Mammary epithelial cell (primary cell): ENCODE measurements around the gene AACS.

Source experiments
- EZH2 ChIP-seq: IDR thresholded peaks from 2 replicates; pipeline ENCODE4 v1.6.1; 2012; ENCODE audit warnings: low read length, inconsistent platforms, borderline replicate concordance
- TF ChIP-seq, protein P1 (sequence below), 2 donors: IDR thresholded peaks in 1 of 2; conservative IDR thresholded peaks in 1 of 2; 2 replicates each; pipeline ENCODE4 v1.5.1; 2011 to 2012; ENCODE audit warnings: inconsistent platforms in 2 of 2, low read length in 2 of 2, mild to moderate bottlenecking in 2 of 2, control low read depth in 1 of 2, low read depth in 1 of 2; ENCODE audit not compliant: insufficient read depth in 1 of 2; ENCODE audit errors: extremely low read depth in 1 of 2

DNA sequence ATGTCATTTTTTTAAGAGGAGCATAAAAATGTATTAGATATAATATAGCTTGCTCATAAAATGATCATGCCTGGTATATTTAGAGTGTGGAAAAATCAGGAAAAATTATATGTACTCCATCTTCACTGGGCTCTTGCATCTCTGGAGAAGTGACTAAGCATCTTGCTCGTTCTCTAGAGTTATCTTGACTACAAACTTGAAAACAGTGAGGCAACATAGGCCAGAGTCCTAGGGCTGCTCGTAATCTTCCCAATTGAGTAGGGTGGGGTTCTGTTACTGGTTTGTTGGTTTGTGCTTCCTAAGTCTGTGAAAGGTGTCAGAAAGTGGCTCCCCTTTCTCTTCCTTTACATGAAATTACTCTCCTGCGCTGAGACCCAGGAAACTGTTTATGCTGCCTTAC, 46.2 kb downstream of the AACS start:
- TF ChIP-seq, protein P1, sequence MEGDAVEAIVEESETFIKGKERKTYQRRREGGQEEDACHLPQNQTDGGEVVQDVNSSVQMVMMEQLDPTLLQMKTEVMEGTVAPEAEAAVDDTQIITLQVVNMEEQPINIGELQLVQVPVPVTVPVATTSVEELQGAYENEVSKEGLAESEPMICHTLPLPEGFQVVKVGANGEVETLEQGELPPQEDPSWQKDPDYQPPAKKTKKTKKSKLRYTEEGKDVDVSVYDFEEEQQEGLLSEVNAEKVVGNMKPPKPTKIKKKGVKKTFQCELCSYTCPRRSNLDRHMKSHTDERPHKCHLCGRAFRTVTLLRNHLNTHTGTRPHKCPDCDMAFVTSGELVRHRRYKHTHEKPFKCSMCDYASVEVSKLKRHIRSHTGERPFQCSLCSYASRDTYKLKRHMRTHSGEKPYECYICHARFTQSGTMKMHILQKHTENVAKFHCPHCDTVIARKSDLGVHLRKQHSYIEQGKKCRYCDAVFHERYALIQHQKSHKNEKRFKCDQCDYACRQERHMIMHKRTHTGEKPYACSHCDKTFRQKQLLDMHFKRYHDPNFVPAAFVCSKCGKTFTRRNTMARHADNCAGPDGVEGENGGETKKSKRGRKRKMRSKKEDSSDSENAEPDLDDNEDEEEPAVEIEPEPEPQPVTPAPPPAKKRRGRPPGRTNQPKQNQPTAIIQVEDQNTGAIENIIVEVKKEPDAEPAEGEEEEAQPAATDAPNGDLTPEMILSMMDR (conservative IDR thresholded peaks at IDR 0.05 in 1 of 2, IDR thresholded peaks at IDR 0.05 in 1 of 2; ENCODE audit: extremely low read depth in 1 of 2, insufficient read depth in 1 of 2, low read depth in 1 of 2, low read length in 2 of 2) = no peak
- TF ChIP-seq EZH2 = no peak
